GM18511 (cell line): ENCODE results near the gene FAM133A.

Source experiments
- ATAC-seq: cut with Tn5 transposase; IDR thresholded peaks from one replicate; pipeline ENCODE4 v1.9.1; 2021; ENCODE audit warnings: mild to moderate bottlenecking, moderate library complexity; ENCODE audit not compliant: unreplicated experiment

Gene FAM133A

DNA sequence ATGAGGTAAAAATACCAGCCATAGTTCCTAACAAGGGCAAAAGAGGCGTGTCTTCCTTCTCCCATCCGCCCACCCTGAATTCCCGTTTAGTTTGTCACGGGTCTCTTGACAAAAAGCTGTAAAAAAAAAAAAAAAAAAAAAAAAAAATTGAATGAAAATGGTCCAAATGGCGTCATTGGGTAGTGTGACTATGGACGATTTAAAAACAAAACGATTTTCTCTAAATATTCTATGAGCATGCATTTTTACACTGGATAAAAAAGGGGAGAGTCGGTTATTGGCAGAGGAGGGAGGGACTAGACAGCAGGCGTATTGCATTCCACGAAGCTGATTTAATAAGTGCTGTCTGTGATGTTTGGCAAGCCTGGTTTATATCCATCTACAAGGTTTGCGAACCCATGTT is at the start of gene FAM133A:
Gene FAM133A, plus strand, starts transcription at position 338 of the 403 bp plus-strand sequence. CDS start 35,214 bp downstream, outside the sequence.
- no peak for ATAC-seq

DNA sequence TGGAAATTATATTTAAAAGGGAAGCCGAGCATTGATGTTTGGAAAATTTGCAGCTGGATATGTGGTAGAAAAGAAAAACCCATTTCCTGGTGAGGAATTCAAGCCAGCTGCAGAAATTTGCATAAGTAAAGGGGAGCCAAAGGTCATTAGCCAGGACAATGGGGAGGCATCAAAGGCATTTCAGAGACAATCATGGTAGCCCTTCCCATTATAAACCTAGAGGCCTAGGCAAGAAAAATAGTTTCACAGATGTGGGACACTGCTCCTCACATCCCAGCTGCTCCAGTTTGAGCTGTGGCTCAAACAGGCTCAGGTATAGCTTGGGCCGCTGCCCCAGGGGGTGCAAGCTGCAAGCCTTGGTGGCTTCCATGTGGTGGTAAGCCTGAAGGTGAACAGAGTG is 36.4 kb upstream of the FAM133A start:
- ATAC-seq = no peak

DNA sequence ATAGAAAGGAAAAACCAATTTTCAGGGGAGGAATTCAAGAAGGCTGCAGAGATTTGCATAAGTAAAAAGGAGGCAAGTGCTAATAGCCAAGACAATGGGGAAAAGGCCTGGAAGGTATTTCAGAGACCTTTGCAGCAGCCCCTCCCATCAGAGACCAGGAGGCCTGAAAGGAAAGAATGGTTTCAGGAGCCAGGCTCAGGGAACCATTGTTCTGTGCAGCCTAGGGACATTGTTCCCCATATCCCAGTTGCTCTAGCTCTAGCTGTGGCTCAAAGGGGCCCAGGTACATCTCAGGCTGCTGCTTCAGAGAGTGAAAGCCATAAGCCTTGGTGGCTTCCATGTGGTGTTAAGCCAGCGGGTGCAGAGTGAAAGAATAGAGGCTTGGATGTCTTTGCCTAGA is 24.6 kb upstream of the FAM133A start:
- no peak for ATAC-seq

DNA sequence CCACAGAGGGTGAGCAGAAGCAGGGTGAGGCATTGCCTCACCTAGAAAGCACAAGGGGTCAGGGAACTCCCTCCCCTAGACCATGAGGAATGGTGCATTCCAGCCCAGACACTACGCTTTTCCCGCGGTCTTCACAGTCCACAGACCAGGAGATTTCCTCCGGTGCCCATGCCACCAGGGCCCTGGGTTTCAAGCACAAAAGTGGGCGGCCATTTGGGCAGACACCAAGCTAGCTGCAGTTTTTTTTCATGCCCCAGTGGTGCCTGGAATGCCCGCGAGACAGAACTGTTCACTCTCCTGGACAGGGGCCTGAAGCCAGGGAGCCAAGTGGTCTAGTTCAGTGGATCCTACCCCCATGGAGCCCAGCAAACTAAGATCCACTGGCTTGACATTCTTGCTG is 13.4 kb upstream of the FAM133A start:
- no peak for ATAC-seq

DNA sequence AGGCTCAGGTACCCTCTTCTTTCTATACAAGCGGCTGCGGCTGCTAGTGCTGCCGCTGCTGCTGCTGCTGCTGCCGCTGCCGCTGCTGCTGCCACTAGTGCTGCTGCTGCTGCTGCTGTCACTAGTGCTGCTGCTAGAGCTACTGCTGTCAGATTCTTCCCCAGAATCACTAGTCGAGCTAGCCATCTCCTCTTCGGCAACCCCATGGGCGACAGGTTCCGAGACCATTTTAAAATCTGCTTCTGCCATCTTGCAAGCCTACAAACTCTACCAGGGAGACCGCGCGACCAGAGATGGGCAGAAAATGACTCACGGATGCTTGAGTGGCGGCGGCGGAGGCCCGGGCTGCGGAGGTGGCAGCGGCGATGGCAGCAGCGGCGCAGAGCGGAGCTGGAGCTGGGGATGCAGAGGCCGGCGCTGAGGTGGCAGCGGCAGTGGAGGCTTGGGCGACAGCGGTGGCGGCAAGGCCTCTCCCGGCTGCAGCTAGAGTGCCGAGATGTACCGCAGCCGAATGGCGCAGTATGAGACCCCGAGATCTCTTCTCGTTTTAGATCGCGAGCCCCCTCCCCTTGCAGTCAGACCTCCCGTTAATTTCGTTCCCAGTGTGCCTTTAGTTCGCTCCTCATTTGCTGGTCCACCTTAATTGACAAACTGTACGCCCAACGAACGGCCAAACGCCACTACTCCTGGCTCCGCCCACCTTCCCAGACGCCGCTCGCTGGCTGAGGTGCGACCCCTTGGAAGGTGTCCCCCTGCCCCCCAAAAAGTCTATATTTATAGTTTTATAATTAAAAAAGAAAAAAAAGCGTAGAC is 744 bp upstream of the FAM133A start, which contains the start of gene NAP1L3:
Gene NAP1L3, minus strand, starts transcription at position 523 of the 813 bp plus-strand sequence. Its CDS starts 274 bp downstream, at position 249.
- peak; percentile 75 for ATAC-seq

DNA sequence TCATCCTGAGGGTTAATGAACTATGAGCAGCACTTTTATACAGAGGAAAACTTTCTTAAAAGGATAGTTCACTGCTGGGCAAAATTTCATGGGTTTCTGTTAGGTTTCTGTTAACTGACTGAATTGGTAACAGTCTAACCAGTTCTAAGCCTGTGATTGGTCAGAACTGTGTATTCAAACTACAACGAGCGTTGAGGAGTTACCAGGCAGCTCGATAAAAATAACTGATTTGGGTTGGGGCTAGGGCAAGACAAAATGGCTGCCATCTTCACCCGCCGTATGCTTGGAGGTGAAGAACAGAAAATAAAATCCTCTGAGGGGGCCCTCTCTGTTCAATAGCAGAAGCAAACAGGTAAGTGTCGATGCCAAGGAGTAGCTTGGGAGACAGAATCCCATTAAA is 22.0 kb downstream of the FAM133A start:
- ATAC-seq = no peak

DNA sequence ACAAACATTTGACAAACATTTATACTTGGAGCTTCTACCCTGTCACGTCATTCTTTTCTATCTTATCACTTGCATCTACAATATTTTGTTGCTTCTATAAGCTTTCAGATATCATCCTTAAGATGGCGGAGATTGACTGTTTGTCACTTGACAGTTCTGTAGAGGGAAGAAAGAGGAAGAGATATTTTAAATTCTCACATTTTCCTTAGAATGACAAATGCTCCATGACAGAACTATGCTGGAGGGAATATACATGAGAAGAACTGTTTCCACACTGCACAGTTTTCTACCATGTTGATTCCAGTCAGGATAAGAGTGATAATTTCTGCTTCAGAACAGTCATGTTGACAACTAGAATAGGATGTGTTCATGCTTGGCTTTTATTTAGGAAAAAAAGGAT is 29.7 kb downstream of the FAM133A start:
- ATAC-seq = no peak

DNA sequence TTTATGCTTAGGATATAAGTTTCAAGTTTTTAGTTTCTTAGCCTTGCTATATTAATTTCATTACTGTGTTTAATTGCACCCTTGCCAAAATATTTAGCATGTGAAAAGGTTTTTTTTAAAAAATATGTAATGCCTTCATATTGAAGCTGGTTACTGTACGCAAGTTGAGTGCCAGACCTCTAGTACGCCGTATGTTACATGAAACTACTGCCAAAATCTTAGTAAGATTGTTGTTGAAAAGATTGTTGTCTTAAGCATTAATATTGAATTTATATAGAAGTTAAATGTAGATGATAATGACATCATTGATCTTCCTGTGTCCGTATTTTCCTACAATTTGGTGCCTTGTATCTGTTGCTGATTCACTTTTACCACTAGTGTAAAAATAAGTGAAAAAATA is 37.1 kb downstream of the FAM133A start:
- ATAC-seq = no peak

DNA sequence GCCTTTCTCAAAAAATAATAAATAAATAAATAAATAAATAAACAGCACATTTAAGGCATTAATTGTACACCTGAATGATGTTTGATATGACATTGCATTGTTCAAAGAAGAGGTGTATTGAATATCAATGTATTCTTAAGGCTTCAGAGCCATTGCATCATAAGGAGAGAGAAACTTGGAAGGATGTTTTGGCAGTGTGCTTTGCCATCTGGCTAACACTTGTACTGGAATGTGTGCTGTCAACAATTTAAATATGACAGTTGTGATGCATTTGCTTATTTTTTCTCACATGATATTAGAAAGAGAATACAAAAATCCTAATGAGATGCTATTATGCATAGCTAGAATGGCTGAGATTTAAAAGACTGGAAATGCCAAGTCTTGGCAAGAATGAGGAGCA is 67.8 kb downstream of the FAM133A start:
- ATAC-seq = no peak

DNA sequence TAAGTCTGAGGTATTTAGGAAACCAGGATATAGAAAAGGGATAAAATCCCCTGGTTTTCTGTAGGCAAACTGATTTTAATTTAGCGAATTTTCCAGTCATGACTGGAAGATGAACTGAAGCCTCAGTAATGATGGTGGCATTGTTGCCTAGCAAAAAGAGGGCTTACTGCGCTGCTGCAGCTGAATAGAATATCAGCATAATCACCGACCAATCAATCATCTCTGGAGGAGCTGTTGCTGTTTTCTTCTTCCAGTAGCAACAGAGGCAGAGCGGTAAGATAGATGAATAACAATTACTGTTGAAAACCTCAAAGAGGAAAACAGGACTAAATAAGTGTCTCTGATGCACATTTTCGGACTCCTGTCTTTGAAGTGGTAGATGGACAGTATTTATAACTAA is 86.2 kb downstream of the FAM133A start:
- ATAC-seq = no peak
